SU-DHL-6 (cell line): ENCODE measurements around the gene DRGX.

ENCODE experiments used
- CTCF ChIP-seq: fragments of 200-600 bp; sonication (generic); IDR thresholded peaks from one replicate; pipeline ENCODE4 v1.5.1; 2017; ENCODE audit warnings: antibody characterized with exemption, mild to moderate bottlenecking, low read length, moderate library complexity; ENCODE audit not compliant: insufficient read depth, poor library complexity, severe bottlenecking
- EZH2phosphoT487 ChIP-seq: fragments of 200-600 bp; sonication (generic), shearing (Covaris generic); conservative IDR thresholded peaks from 2 replicates; pipeline ENCODE4 v1.6.1; 2018; ENCODE audit warnings: mild to moderate bottlenecking, antibody characterized with exemption, low read length, moderate library complexity, mixed read lengths

GRCh38 chr10:49431426-49431825, 35.5 kb upstream of the DRGX start:
- TF ChIP-seq EZH2phosphoT487 = no peak
- no peak for TF ChIP-seq CTCF
